Retinal pigment epithelial cell (primary cell): Measurements from ENCODE around the gene MYL4.
"Not testable (repeated sequence)": the region's sequence is repeated elsewhere in the genome, so short reads cannot be mapped to it uniquely, and the experiment has no call there.

Experiments
- DNase-seq: peaks from one replicate; pipeline ENCODE4 v3.0.0-alpha.2; 2010; ENCODE audit warnings: low read depth
- H3K4me3 ChIP-seq: 2 replicates; pipeline ENCODE4 v1.5.1; 2011; ENCODE audit warnings: mild to moderate bottlenecking, low read length, control low read depth, moderate library complexity
- TF ChIP-seq, protein P1 (sequence below): conservative IDR thresholded peaks from 2 replicates; pipeline ENCODE4 v1.5.1; 2011; ENCODE audit warnings: low read depth, low read length, control low read depth, inconsistent platforms

Gene MYL4

DNA sequence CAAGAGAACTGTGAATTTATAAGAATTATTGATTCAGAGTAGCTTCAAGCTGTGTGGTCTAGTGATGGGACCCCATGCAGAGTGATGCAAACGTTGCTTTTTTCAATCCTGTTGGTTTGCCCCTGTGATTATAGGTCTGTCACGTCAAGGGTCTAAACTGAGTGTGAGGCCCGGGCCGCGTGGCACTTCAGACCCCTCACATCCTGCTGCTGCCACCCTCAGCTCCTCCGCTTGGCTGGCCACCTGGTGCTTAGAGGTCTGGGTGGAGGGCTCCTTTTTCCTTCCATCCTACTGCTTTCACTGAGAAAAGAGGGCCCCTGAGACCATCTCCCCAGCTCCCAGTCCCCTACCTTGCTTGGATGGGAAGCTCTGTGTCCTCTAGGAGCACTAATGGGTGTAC is 12.0 kb downstream of the MYL4 start:
- DNase-seq, result no peak
- TF ChIP-seq, protein P1, sequence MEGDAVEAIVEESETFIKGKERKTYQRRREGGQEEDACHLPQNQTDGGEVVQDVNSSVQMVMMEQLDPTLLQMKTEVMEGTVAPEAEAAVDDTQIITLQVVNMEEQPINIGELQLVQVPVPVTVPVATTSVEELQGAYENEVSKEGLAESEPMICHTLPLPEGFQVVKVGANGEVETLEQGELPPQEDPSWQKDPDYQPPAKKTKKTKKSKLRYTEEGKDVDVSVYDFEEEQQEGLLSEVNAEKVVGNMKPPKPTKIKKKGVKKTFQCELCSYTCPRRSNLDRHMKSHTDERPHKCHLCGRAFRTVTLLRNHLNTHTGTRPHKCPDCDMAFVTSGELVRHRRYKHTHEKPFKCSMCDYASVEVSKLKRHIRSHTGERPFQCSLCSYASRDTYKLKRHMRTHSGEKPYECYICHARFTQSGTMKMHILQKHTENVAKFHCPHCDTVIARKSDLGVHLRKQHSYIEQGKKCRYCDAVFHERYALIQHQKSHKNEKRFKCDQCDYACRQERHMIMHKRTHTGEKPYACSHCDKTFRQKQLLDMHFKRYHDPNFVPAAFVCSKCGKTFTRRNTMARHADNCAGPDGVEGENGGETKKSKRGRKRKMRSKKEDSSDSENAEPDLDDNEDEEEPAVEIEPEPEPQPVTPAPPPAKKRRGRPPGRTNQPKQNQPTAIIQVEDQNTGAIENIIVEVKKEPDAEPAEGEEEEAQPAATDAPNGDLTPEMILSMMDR, result no peak
- H3K4me3 ChIP-seq, result no peak overlapping the region

DNA sequence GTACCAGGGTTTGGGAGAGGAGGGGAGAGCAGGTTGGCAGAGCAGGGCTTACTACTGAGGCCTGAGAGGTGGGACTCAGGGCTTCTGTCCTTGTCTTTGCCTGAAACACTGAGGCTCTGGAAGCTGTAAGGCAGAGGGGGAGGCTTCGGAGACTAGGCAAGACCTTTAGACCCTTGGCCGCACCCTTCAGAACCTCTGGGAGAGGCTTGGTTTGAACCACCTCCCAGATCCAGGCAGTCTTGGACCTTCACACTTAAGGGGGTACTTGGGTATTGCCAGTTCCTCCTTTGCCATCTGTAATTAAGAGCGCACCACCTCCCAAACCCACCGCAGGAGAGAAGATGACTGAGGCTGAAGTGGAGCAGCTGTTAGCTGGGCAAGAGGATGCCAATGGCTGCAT is 12.9 kb downstream of the MYL4 start:
- H3K4me3 ChIP-seq, result no peak overlapping the region
- TF ChIP-seq, protein P1, result no peak
- DNase-seq, result no peak

DNA sequence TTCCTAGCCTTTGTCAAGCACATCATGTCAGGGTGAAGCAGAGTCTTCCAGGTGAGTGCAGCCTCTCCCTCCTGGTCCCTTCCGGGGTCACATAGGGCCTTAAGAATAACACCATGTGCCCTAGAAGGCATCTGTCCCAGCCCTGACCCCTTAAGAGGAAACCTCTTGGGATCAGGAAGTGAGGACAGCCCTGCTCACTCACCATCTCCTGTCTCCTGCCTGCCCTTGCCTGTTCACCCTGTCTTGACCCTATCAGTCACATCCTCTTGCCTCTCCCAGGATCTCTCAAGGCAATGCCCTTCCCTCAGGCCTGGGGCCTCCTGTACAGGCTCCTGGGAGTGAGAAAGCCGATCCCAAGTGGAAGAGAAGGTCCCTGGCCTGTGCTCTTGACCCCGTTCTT is 13.9 kb downstream of the MYL4 start:
- H3K4me3 ChIP-seq, result no peak overlapping the region
- DNase-seq, result no peak
- TF ChIP-seq, protein P1, result no peak

DNA sequence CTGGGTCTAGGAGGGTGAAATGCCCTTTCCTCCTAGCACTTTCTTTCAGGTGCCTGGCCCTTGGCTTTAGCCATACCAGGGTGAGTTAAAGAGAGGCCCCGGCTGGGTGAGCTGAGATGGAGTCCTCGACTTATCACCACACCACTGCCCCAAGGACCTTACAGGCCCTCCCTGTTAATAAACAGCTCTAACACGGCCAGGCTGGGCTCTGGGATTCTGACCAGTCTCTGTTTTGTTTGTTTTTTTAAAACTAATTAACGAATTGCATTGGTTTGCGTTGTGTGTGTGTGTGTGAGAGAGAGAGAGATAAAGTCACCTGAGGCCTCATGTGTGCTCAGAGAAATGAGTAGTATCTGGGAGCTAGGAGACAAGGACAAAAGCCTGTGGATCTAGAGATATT is 14.3 kb downstream of the MYL4 start:
- TF ChIP-seq, protein P1, result no peak
- no peak overlapping the region for H3K4me3 ChIP-seq
- DNase-seq, result no peak

DNA sequence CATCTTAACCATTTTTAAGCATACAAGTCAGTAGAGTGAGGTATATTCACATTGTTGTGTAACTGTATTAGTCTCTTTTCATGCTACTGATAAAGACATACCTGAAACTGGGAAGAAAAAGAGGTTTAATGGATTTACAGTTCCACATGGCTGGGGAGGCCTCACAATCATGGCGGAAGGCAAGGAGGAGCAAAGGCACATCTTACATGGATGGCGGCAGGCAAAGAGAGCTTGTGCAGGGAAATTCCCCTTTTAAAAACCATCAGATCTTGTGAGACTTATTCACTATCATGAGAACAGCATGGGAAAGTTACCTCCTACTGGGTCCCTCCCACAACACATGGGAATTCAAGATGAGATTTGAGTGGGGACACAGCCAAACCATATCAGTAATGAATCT is 14.9 kb downstream of the MYL4 start:
- H3K4me3 ChIP-seq, DNase-seq: not testable (repeated sequence)

DNA sequence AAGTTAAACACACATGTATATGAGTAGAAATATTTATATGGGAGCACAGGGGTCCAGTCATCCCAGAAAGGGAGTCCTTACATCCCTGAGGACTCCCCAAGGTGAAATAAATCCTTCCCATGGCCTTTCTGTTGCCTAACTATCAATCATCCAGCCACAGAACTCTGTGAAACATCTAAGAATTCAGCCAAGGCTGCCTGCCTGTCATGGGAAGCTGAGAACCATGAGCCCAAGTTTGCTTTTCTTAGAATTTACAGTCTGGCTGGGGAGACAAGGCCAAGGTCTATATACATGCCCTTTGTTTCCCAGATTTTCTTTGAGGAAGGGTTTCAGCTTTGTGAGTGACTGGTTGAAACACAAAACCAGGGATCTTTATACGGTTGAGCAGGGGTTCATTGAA is 15.8 kb downstream of the MYL4 start:
- no peak overlapping the region for H3K4me3 ChIP-seq
- no peak for DNase-seq
- TF ChIP-seq, protein P1, result no peak

DNA sequence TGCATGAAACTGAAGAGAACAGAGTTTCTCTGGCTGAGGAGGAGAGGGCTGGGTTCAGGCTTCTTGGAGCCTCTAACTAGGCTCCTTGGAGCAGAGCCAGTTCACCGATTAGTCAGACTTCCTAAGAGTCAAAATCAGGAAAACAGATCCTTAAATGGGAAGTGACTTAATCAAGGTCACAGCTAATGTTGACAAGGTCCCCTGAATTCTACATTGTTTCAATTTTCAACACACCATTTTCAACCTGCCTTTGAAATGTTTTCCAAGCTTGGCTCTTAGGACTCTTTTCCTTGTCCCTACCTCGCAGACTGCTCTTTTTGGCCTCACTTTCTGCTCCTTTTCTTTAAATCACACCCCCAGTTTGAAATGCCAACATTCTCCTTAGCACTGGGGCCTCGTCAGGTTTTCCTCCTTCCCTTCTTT is 16.3 kb downstream of the MYL4 start:
- TF ChIP-seq, protein P1, result no peak
- no peak overlapping the region for H3K4me3 ChIP-seq
- peak; percentile 86 for DNase-seq

DNA sequence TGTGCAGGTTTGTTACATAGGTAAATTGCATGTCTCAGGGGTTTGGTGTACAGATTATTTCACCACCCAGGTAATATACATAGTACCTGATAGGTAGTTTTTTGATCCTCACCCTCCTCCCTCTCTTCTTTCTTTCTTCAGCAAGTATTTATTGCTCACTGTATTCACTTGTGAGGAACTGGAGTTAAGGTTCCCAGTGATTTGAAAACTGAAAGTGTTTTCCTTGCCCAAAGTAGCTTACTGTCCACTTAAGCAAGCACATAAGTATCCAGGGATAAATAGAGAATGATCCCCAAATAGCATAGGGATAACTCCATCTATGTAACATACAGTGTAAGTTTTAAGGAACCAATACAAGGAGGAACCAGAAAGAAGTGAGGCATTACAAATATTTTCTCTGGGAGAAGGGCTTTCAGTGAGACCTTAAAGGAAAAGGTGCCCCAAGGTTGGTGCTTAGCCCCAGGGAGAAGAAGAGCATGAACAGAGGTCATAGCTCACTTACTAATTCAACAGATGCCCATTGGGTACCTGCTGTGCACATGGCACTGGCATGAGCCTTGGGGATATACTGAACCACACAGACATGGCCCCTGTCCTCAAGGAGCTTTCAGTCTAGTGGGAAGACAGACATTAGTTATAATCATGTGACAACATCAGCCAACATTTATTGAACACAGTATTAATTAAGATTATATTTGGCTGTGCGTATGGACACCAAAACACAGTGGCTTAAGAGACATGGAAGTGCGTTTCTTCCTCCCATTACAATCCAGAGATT is 17.0 kb downstream of the MYL4 start:
- no peak for DNase-seq
- H3K4me3 ChIP-seq, result no peak overlapping the region
- TF ChIP-seq, protein P1, result no peak
